Epithelial cell of esophagus (primary cell): Measurements from ENCODE around the gene AGXT.

Source experiments
- DNase-seq: peaks from one replicate; pipeline ENCODE4 v3.0.0; 2010; ENCODE audit warnings: low read depth
- H3K4me3 ChIP-seq: 2 replicates; pipeline ENCODE4 v1.5.1; 2011; ENCODE audit warnings: mild to moderate bottlenecking, low read length, control low read depth
- TF ChIP-seq, protein P1 (sequence below): IDR thresholded peaks from 2 replicates; pipeline ENCODE4 v1.5.1; 2011; ENCODE audit warnings: low read depth, mild to moderate bottlenecking, low read length, control low read depth, inconsistent platforms; ENCODE audit not compliant: insufficient read depth; ENCODE audit errors: missing control alignments

The AGXT gene

GRCh38 chr2:240919786-240920782 lies 51.5 kb downstream of the AGXT start:
- no peak overlapping the region for H3K4me3 ChIP-seq
- TF ChIP-seq, protein P1, sequence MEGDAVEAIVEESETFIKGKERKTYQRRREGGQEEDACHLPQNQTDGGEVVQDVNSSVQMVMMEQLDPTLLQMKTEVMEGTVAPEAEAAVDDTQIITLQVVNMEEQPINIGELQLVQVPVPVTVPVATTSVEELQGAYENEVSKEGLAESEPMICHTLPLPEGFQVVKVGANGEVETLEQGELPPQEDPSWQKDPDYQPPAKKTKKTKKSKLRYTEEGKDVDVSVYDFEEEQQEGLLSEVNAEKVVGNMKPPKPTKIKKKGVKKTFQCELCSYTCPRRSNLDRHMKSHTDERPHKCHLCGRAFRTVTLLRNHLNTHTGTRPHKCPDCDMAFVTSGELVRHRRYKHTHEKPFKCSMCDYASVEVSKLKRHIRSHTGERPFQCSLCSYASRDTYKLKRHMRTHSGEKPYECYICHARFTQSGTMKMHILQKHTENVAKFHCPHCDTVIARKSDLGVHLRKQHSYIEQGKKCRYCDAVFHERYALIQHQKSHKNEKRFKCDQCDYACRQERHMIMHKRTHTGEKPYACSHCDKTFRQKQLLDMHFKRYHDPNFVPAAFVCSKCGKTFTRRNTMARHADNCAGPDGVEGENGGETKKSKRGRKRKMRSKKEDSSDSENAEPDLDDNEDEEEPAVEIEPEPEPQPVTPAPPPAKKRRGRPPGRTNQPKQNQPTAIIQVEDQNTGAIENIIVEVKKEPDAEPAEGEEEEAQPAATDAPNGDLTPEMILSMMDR, result no peak
- DNase-seq, result no peak

- no peak for DNase-seq
These were observed 52.2 kb downstream of the AGXT start for GRCh38 chr2:240920783-240921231.

GRCh38 chr2:240921311-240921994 lies 52.8 kb downstream of the AGXT start:
- TF ChIP-seq, protein P1, result no peak
- peak; percentile 77 for DNase-seq
- no peak overlapping the region for H3K4me3 ChIP-seq

More at GRCh38 chr2:240920783-240921231, 52.2 kb downstream of the AGXT start:
- no peak overlapping the region for H3K4me3 ChIP-seq
- TF ChIP-seq, protein P1, result no peak

DNA sequence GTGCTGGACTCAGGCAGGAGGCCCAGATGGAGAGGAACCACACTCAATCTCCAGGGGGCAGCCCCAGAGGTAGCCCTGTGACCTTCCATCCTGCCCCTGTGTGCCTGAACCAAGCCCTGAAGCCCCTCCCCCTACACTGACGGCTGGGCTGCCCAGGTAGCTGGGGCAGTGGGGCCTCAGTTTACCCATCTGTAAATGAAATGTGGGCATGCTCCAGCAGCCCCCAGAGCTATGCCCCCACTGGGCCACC lies 53.3 kb downstream of the AGXT start:
- TF ChIP-seq, protein P1, result no peak
- no peak overlapping the region for H3K4me3 ChIP-seq
- no peak for DNase-seq

DNA sequence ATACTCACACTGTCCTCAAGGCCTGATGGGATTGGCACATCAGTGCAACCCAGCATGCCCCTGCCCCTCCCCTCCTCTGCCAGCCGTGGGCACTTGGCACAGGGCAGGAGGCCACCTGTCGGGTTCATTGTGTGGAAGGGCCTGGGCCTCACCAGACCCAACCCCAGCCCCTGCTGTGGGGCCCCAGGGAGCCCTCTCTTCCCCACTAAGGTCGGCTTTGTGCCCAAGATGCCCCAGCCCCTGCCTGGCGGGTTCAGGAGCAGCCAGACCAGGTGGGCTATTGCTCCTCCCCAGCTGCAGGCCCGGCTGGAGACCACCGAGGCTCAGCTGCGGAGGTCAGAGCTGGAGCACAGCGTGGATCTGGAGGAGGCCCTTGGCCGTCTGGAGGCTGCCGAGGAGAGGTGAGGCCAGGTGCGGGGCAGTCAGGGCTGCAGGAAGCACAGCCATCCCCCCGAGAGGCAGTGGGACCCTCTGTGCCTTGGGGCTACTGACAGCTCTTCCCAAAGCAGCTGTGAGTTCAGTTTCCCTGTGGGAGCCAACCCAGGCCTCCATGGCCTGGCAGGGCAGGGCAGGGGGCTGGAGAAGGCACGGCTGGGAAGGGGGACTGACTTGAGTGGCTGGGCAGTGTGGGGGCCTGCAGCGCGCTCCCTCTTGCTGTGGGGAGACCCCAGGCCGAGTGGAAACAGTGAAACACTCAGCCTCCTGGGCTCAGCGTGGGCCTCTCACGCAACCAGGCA lies 53.8 kb downstream of the AGXT start:
- TF ChIP-seq, protein P1, result no peak
- no peak overlapping the region for H3K4me3 ChIP-seq
- DNase-seq, result no peak

DNA sequence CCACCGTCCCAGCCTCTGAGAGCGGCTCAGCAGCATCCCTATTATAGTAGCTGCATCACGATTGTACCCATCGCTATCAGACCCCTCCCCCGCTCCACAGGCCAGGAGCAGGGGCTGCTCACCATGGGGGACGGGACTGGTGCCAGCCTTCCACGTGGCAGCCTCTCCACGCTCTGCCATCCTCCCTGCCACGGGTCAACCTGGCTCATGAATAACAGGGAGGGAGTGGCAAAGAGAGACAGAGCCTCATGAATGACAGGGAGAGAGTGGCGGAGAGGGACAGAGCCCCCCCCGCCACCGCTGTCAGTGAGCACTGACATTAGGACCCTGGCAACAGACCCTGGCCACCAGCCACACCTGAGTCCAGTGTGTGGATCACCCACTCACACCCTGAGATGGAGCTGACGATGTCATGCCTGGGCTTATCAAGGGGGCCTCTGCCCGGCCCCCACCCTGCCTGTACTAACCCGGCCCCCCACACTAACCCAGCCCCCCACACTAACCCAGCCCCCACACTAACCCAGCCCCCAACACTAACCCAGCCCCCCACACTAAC lies 54.4 kb downstream of the AGXT start:
- DNase-seq, result no peak
- TF ChIP-seq, protein P1, result no peak

More for the DNA sequence above, 54.4 kb downstream of the AGXT start:
- H3K4me3 ChIP-seq, result no peak overlapping the region
